Measurements from ENCODE around the gene SEC16B. TPM values are rescaled to one million over a fixed set of nuclear protein-coding genes. Genes with fewer than 3 reads are reported as not detected.

SEC16B gene
- total and polyA plus RNA-seq, 2 of the 13 experiments (the other 11 are each of a cell fraction or from before 2014, with no cell fraction given): 4.6 to 5.8 TPM

DNA sequence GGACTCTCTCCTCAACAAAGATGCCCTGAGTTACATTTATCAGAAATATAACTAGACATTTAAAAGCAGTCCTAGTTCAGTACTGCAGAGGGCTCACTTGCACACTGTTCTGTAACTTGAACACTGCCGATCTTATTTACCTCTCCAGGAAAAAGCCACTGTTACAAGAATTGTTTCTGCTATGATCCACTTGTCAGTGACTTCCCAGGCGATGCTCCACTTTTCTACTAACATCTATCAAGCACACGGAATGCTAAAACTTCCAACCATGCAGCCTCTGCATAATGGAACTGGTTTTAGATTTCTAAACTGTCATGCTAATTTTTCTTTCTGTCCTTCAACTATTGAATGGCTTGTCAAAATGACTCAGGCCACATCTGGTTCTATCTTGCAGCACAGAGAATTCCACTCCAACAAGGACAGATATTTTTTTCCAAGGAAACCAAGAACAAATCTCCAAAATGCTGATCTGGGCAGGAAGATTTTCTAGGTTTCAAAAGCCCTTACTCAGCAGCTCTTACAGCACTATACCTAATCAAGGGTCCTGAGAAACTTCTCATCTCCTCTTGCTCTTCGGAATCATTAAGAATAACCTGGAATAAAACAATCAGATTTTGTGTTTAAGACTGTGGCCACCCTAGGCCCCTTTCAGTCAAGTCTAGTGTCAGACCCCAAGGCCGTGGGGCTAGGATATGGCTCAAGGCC lies 9.9 kb downstream of the SEC16B start:
- POLR2A ChIA-PET: interaction anchor here (1.7 kb wide), 1 partner anchor 10 kb away, joined by 8 read pairs; the partner anchor contains the start of gene SEC16B
- in situ Hi-C loops (cut with HindIII; ENCODE audit: extremely low pct_ligation_motif_present, low pct_unique_long_range_greater_than_20kb): loop anchor here (5.0 kb wide), 2 partner anchors 232 to 322 kb away; no protein-coding TSS in a partner anchor
- H3K27me3 ChIP-seq (ENCODE audit: control insufficient read depth in 1 of 2, insufficient read depth in 2 of 2, low read length in 2 of 2): no peaks in the 10 kb centered on the region
- intact Hi-C loops (cut with micrococcal nuclease; ENCODE audit: unreplicated experiment): loop anchor here (2.0 to 5.0 kb wide), 2 partner anchors 77 to 97 kb away; no protein-coding TSS in a partner anchor
- CTCF ChIA-PET (ENCODE audit: low intra/inter-chr PET ratio, low total read pairs): interaction anchor here (1.7 to 2.2 kb wide), 2 partner anchors 78 to 95 kb away, joined by 4 to 10 read pairs; no protein-coding TSS in a partner anchor
- H2AFZ ChIP-seq (ENCODE audit: low read length): no peak overlapping the region
- H3K36me3 ChIP-seq (replicated peaks in 1 of 2; ENCODE audit: control insufficient read depth in 1 of 2, insufficient read depth in 2 of 2, low read length in 2 of 2): peaks cover 3 to 20% of the 10 kb centered on the region in 2 experiments; a peak in 3 of 5 replicates
- no peaks in the 10 kb centered on the region for H4K20me1 ChIP-seq (ENCODE audit: insufficient read depth, low read length)
- FAIRE-seq (peak; percentile 36), DNase-seq (ENCODE audit: low spot score) (peak; percentile 29), ATAC-seq (peak; percentile 86)
- H3K27ac ChIP-seq (ENCODE audit: extremely low read length, insufficient read depth, low read length): no peak overlapping the region
- H3K9ac ChIP-seq (ENCODE audit: insufficient read depth, low read depth, low read length): no peak overlapping the region
- no peak overlapping the region for H3K4me2 ChIP-seq (ENCODE audit: low read depth, low read length)
- H3K9me3 ChIP-seq (ENCODE audit: low read length): no peaks in the 10 kb centered on the region
- BruUV-seq (replicated peaks): no TSS peak
- no peaks in the 10 kb centered on the region for H3K4me1 ChIP-seq (ENCODE audit: insufficient read depth, low read length)
- no peak overlapping the region for H3K4me3 ChIP-seq (replicated peaks in 1 of 3; ENCODE audit: insufficient read depth in 1 of 3, low read depth in 2 of 3, low read length in 3 of 3)
- no peaks in the 10 kb centered on the region for H3K79me2 ChIP-seq (ENCODE audit: insufficient read depth, low read length)
- whole genome bisulfite sequencing (ENCODE audit: low lambda C conversion rate): 74% methylated on average over 5 of the region's 5 CpGs
- peak; percentile 74 to 90 for TF ChIP-seq MAFK (conservative IDR thresholded peaks at IDR 0.05 in 1 of 2, IDR thresholded peaks at IDR 0.05 in 1 of 2; ENCODE audit: low read length in 2 of 2)
- no peak for TF ChIP-seq ZNF562 (CRISPR knock-in tag; IDR thresholded peaks at IDR 0.05; ENCODE audit: borderline replicate concordance)
- TF ChIP-seq ZNF124 (CRISPR knock-in tag; IDR thresholded peaks at IDR 0.05): no peak
- no peak for TF ChIP-seq SOX6 (IDR thresholded peaks at IDR 0.05)
- no peak for TF ChIP-seq SOX6 (CRISPR knock-in tag; IDR thresholded peaks at IDR 0.05)
- TF ChIP-seq IKZF4 (CRISPR knock-in tag; IDR thresholded peaks at IDR 0.05; ENCODE audit: borderline replicate concordance, low read depth, not compliant biosample characterization): no peak
- TF ChIP-seq CBX2 (IDR thresholded peaks at IDR 0.05; ENCODE audit: low read depth, low read length): no peak
- no peak for TF ChIP-seq CBX2 (CRISPR knock-in tag; IDR thresholded peaks at IDR 0.05; ENCODE audit: low read depth)
- no peak for TF ChIP-seq XBP1 (CRISPR knock-in tag; IDR thresholded peaks at IDR 0.05)
- TF ChIP-seq ZNF747 (CRISPR knock-in tag; IDR thresholded peaks at IDR 0.05; ENCODE audit: borderline replicate concordance): no peak
- TF ChIP-seq HNRNPL (IDR thresholded peaks at IDR 0.05; ENCODE audit: low read depth, low read length): no peak
- TF ChIP-seq, protein P1, sequence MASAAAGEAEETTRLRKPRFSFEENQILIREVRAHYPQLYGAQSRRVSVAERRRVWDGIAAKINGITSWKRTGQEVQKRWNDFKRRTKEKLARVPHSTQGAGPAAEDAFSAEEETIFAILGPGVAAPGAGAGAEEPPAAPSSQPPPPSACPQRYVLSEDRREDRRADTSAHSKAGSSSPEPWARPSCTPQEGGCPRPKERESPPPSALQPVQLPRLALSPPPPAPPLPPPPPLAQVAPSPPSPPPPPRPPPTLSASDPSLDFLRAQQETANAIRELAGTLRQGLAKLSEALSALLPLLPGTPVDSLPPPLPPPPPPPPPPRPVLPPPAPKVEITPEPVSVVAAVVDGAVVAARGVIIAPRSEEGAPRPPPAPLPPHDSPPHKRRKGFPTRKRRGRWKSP (CRISPR knock-in tag; IDR thresholded peaks at IDR 0.05): no peak
- TF ChIP-seq ZBTB42 (CRISPR knock-in tag; IDR thresholded peaks at IDR 0.05): no peak
- no peak for TF ChIP-seq HNF4A (CRISPR knock-in tag; IDR thresholded peaks at IDR 0.05)
- TF ChIP-seq HOXA9 (CRISPR knock-in tag; IDR thresholded peaks at IDR 0.05; ENCODE audit: borderline replicate concordance): no peak
- TF ChIP-seq, protein P2, sequence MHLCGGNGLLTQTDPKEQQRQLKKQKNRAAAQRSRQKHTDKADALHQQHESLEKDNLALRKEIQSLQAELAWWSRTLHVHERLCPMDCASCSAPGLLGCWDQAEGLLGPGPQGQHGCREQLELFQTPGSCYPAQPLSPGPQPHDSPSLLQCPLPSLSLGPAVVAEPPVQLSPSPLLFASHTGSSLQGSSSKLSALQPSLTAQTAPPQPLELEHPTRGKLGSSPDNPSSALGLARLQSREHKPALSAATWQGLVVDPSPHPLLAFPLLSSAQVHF (CRISPR knock-in tag; IDR thresholded peaks at IDR 0.05): no peak
- no peak for TF ChIP-seq ZNF768 (CRISPR knock-in tag; IDR thresholded peaks at IDR 0.05)
- TF ChIP-seq, protein P3, sequence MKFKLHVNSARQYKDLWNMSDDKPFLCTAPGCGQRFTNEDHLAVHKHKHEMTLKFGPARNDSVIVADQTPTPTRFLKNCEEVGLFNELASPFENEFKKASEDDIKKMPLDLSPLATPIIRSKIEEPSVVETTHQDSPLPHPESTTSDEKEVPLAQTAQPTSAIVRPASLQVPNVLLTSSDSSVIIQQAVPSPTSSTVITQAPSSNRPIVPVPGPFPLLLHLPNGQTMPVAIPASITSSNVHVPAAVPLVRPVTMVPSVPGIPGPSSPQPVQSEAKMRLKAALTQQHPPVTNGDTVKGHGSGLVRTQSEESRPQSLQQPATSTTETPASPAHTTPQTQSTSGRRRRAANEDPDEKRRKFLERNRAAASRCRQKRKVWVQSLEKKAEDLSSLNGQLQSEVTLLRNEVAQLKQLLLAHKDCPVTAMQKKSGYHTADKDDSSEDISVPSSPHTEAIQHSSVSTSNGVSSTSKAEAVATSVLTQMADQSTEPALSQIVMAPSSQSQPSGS (CRISPR knock-in tag; IDR thresholded peaks at IDR 0.05): no peak
- no peak for TF ChIP-seq MLLT10 (CRISPR knock-in tag; IDR thresholded peaks at IDR 0.05)
- TF ChIP-seq, protein P4, sequence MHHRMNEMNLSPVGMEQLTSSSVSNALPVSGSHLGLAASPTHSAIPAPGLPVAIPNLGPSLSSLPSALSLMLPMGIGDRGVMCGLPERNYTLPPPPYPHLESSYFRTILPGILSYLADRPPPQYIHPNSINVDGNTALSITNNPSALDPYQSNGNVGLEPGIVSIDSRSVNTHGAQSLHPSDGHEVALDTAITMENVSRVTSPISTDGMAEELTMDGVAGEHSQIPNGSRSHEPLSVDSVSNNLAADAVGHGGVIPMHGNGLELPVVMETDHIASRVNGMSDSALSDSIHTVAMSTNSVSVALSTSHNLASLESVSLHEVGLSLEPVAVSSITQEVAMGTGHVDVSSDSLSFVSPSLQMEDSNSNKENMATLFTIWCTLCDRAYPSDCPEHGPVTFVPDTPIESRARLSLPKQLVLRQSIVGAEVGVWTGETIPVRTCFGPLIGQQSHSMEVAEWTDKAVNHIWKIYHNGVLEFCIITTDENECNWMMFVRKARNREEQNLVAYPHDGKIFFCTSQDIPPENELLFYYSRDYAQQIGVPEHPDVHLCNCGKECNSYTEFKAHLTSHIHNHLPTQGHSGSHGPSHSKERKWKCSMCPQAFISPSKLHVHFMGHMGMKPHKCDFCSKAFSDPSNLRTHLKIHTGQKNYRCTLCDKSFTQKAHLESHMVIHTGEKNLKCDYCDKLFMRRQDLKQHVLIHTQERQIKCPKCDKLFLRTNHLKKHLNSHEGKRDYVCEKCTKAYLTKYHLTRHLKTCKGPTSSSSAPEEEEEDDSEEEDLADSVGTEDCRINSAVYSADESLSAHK (CRISPR knock-in tag; IDR thresholded peaks at IDR 0.05; ENCODE audit: borderline replicate concordance): no peak

Data from HepG2 (cell line).